HG03575 (cell line): ENCODE data around the gene TCFL5.

Source experiments
- ATAC-seq: cut with Tn5 transposase; IDR thresholded peaks from one replicate; pipeline ENCODE4 v1.9.1; 2021; ENCODE audit not compliant: unreplicated experiment, insufficient number of reproducible peaks, low FRiP score; ENCODE audit errors: extremely low read depth

TCFL5 gene

GRCh38 chr20:62840244-62841197, 21.1 kb downstream of the TCFL5 start:
- ATAC-seq: no peak

GRCh38 chr20:62839816-62840215, 21.8 kb downstream of the TCFL5 start:
- ATAC-seq: no peak

- no peak for ATAC-seq
Measured at GRCh38 chr20:62839261-62839660, 22.4 kb downstream of the TCFL5 start.

- ATAC-seq: no peak
Measured at GRCh38 chr20:62838128-62838891, 23.3 kb downstream of the TCFL5 start.

- no peak for ATAC-seq
Measured at GRCh38 chr20:62837790-62838127, 23.9 kb downstream of the TCFL5 start.

GRCh38 chr20:62836967-62837490, 24.6 kb downstream of the TCFL5 start:
- ATAC-seq: no peak

- no peak for ATAC-seq
Measured at GRCh38 chr20:62835931-62836861, 25.4 kb downstream of the TCFL5 start.

- no peak for ATAC-seq
Measured at GRCh38 chr20:62834967-62835730, 26.5 kb downstream of the TCFL5 start.

- ATAC-seq: no peak
Measured at GRCh38 chr20:62832951-62833391, 28.7 kb downstream of the TCFL5 start.

- no peak for ATAC-seq
Measured at GRCh38 chr20:62832212-62832922, 29.3 kb downstream of the TCFL5 start.

GRCh38 chr20:62831854-62832211, 29.8 kb downstream of the TCFL5 start:
- ATAC-seq: no peak

GRCh38 chr20:62831361-62831788, 30.2 kb downstream of the TCFL5 start:
- no peak for ATAC-seq

- ATAC-seq: no peak
Measured at GRCh38 chr20:62830821-62831220, 30.8 kb downstream of the TCFL5 start.

GRCh38 chr20:62830251-62830650, 31.4 kb downstream of the TCFL5 start:
- no peak for ATAC-seq

- no peak for ATAC-seq
Measured at GRCh38 chr20:62829231-62830230, 32.1 kb downstream of the TCFL5 start.

GRCh38 chr20:62828511-62829230, 33.0 kb downstream of the TCFL5 start:
- no peak for ATAC-seq
